MG63 (cell line): ENCODE results near the gene CECR2. TPM values are rescaled to one million over a fixed set of nuclear protein-coding genes. Genes with fewer than 3 reads are reported as not detected.

Experiments used
- DNase-seq: peaks from one replicate; pipeline ENCODE4 v3.0.0-alpha.2; 2020
- H3K27me3 ChIP-seq: fragments of 250-450 bp; sonication (Bioruptor Pico); 2 replicates; pipeline ENCODE4 v1.5.1; 2020; ENCODE audit warnings: mild to moderate bottlenecking, moderate library complexity
- H3K36me3 ChIP-seq: fragments of 250-450 bp; sonication (Bioruptor Pico); 2 replicates; pipeline ENCODE4 v1.5.1; 2020; ENCODE audit warnings: mild to moderate bottlenecking, moderate library complexity
- H3K4me3 ChIP-seq: fragments of 250-450 bp; sonication (Bioruptor Pico); 2 replicates; pipeline ENCODE4 v1.5.1; 2020; ENCODE audit warnings: mild to moderate bottlenecking, moderate library complexity
- H3K9me3 ChIP-seq: fragments of 250-450 bp; sonication (Bioruptor Pico); 2 replicates; pipeline ENCODE4 v1.5.1; 2020; ENCODE audit warnings: mild to moderate bottlenecking, moderate library complexity
- total RNA-seq: library from RNA; depleted of rRNA; stranded (reverse); fragments of >200 nt; shearing (Covaris generic); gene quantifications from 2 replicates; pipeline ENCODE4 v1.2.3, GENCODE V29; 2014; ENCODE audit warnings: low replicate concordance; rRNA removed

CECR2 gene
- 0.07 and 0.20 TPM in 2 replicates for total RNA-seq

- peak; percentile 26 for DNase-seq
- H3K4me3 ChIP-seq, result peak within 1 kb of the TSS; percentile 30
- peaks cover 47% of the 10 kb centered on the region for H3K27me3 ChIP-seq
- no peaks in the 10 kb centered on the region for H3K9me3 ChIP-seq
- no peaks in the 10 kb centered on the region for H3K36me3 ChIP-seq
Observed at GRCh38 chr22:17369439-17370025, at the start of gene CECR2. Gene CECR2 (plus strand): TSS chr22:17369460. CDS start chr22:17369784, 324 bp downstream.

DNA sequence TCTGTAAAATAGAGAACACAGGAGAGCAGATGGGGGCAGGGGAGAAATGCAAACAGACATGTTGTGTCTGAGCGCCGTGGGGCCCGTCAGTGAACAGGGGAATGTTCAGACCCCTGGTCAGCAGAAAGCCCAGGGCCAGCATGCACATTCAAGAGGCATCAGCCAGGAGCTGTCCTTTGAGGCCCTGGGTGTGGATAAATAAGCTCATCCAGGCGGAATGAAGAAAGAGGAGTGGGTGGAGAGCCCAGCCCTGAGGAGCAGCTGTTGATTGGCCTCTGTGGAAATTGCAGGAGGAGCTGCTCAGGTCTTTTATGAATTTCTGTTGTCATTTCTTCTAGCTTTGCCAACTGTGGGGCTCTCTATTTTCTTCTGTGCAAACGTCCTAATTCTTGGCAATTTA, 49.7 kb upstream of the CECR2 start:
- no peaks in the 10 kb centered on the region for H3K9me3 ChIP-seq

GRCh38 chr22:17322511-17322910, 46.7 kb upstream of the CECR2 start:
- DNase-seq, result no peak
- no peak overlapping the region for H3K4me3 ChIP-seq
- H3K9me3 ChIP-seq, result no peaks in the 10 kb centered on the region
- H3K27me3 ChIP-seq, result no peaks in the 10 kb centered on the region
- no peaks in the 10 kb centered on the region for H3K36me3 ChIP-seq

More for the DNA sequence above, 49.7 kb upstream of the CECR2 start:
- Histone ChIP-seq H3K36me3 (no peaks in the 10 kb centered on the region), H3K4me3 (no peak overlapping the region), H3K27me3 (0 out of 2 replicates have a peak, but pooled peaks cover 2% of the 10 kb centered on the region)
- no peak for DNase-seq

DNA sequence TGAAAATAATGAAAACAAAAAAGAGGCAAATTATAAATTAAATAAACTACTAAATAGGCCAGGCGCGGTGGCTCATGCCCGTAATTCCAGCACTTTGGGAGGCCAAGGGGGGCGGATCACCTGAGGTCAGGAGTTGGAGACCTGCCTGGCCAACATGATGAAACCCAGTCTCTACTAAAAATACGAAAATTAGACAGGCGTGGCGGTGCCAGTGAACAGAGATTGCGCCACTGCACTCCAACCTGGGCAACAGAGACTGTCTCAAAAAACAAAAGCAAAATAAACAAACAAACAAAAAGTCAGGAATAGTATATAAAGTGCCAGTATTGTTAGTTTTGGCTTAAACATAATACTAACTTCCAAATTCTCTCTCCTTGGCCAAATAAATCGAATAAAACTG, 37.6 kb upstream of the CECR2 start:
- no peak for DNase-seq
- no peaks in the 10 kb centered on the region for H3K9me3 ChIP-seq
- H3K27me3 ChIP-seq, result no peaks in the 10 kb centered on the region
- no peak overlapping the region for H3K4me3 ChIP-seq
- H3K36me3 ChIP-seq, result no peaks in the 10 kb centered on the region

DNA sequence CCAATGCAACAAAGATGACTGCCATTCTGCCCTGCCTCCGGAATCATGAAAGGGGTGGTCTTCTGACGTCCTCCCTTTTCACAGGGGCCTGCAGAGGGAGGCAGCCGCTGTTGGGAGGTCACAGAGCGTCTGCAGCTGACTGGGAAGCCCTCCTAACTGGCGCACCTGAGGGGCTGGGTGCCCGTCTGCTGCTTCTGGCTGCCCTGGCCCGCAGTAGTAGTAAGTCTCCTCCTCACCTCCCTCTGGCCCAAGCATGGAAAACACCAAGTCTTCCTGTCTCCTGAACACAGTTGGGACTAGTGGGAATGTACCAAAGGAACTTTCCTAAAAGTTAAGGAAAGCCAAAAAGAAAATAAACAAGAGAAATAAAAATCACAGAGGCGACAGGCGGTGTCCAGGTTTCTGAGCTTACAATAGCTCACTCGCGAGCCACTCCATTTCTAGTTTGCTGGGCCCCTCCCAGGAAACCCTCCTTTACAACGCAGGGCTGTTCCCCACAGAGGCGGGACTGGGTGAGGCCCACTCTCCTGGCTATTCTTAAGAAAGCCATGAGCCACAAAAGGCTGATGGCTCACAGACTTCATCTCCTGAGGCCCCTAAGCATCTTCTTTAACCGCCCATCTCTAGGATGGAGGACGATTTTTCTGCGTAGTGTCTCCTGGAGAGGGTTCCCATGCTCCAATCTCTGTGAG, 37.0 kb upstream of the CECR2 start:
- no peak overlapping the region for H3K4me3 ChIP-seq
- H3K9me3 ChIP-seq, result no peaks in the 10 kb centered on the region
- no peaks in the 10 kb centered on the region for H3K27me3 ChIP-seq
- DNase-seq, result no peak
- no peaks in the 10 kb centered on the region for H3K36me3 ChIP-seq

DNA sequence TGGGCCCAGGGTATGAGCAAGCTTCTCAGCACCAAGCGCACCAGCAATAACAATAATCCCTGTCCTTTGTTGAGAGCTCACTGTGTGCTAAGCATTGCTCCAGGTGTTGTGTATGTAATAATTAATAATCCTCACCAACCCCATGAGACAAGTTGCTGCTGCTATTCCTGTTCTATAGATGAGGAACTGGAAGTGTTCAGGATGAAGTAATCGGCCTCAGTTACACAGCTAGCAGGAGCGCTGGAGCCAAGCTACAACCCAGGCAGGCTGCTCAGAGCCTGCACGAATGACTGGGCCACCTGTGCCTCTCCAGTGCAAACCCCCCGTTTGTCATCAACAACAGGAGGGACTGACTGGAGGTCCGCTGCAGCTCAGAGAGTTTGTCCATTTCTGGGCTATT, 35.2 kb upstream of the CECR2 start:
- Histone ChIP-seq H3K36me3 (no peaks in the 10 kb centered on the region), H3K27me3 (no peaks in the 10 kb centered on the region), H3K4me3 (no peak overlapping the region), H3K9me3 (no peaks in the 10 kb centered on the region)
- no peak for DNase-seq

- H3K9me3 ChIP-seq, result no peaks in the 10 kb centered on the region
- no peak for DNase-seq
- H3K4me3 ChIP-seq, result no peak overlapping the region
- H3K36me3 ChIP-seq, result no peaks in the 10 kb centered on the region
- no peaks in the 10 kb centered on the region for H3K27me3 ChIP-seq
Observed at GRCh38 chr22:17334983-17335382, 34.3 kb upstream of the CECR2 start.

DNA sequence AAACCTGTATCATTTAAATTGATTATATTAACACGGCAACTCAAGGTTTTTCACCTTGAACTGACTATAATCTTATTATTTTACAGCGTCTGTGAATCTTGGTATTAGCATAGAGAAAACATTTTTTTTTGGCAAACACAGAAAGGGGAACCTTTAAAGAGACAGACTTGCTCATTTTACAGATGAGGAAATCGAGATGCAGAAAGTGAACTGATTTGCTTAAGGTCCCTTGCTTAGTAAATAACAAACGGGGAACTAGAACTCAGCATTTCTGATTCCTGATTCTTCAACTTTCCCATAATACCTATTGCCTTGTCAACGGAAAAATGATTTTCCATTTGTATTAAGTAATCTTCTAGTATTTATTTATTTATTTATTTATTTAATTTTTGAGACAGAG, 33.2 kb upstream of the CECR2 start:
- Histone ChIP-seq H3K27me3 (no peaks in the 10 kb centered on the region), H3K4me3 (no peak overlapping the region), H3K9me3 (no peaks in the 10 kb centered on the region), H3K36me3 (no peaks in the 10 kb centered on the region)
- DNase-seq, result no peak

DNA sequence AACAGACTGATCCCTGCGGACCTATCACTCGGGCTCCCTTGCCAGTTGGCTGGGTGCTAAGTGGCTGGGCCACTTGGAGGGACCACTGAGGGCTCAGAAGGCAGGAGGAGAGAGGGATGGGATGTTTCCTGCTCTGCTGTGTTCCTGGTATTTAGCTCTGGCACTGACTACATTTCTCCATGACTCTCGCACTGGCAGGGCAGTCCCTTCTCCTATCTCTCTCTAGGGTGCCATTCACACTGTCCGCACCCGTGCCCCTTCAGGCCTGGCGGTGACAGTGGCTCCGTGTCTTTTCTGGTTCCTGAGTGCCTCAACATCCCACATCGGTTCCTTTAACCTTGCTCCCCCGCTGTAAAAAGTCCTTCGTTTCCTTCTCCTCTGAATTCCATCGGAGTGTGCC, 31.6 kb upstream of the CECR2 start:
- Histone ChIP-seq H3K4me3 (no peak overlapping the region), H3K9me3 (no peaks in the 10 kb centered on the region), H3K36me3 (no peaks in the 10 kb centered on the region), H3K27me3 (no peaks in the 10 kb centered on the region)
- no peak for DNase-seq

- H3K27me3 ChIP-seq, result no peaks in the 10 kb centered on the region
- no peaks in the 10 kb centered on the region for H3K36me3 ChIP-seq
- H3K4me3 ChIP-seq, result no peak overlapping the region
- no peaks in the 10 kb centered on the region for H3K9me3 ChIP-seq
- DNase-seq, result no peak
Observed at GRCh38 chr22:17339095-17339693, 30.1 kb upstream of the CECR2 start.

DNA sequence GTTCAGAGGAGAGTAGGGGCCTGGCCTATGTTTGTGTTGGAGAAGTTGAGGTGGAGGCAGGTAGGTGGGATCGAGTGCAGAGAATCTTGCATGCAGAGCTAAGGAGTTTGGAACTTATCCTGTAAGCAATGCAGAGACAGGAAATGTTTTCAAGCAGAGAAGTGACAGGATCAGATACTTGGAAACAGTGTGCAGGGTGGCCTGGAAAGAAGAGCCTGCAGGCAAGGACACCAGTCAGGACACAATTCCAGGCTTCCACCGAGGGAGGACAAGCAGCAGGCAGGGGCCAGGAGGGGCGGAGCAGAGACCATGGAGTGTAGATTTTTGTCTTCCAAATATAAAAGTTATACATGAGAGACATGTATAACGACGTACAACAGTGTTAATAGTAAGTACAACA, 26.9 kb upstream of the CECR2 start:
- H3K36me3 ChIP-seq, result no peaks in the 10 kb centered on the region

DNA sequence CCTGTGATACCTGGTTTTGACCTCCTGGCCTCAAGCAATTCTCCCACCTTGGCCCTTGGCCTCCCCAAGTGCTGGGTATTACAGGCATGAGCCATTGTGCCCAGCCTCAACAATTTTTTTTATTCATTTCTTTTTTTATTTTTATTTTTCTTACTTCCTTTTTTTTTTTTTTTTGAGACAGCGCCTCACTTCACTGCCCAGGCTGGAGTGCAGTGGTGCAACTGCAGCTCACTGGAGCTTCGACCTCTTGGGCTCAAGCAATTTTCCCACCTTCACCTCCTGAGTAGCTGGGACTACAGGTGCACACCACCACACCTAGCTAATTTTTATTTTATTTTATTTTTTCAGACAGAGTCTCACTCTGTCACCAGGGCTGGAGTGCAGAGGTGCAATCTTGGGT, 25.5 kb upstream of the CECR2 start:
- Histone ChIP-seq H3K9me3 (no peaks in the 10 kb centered on the region), H3K4me3 (no peak overlapping the region), H3K27me3 (no peaks in the 10 kb centered on the region), H3K36me3 (no peaks in the 10 kb centered on the region)
- DNase-seq, result no peak

More for the DNA sequence above, 26.9 kb upstream of the CECR2 start:
- Histone ChIP-seq H3K9me3 (no peaks in the 10 kb centered on the region), H3K4me3 (no peak overlapping the region), H3K27me3 (no peaks in the 10 kb centered on the region)
- no peak for DNase-seq

DNA sequence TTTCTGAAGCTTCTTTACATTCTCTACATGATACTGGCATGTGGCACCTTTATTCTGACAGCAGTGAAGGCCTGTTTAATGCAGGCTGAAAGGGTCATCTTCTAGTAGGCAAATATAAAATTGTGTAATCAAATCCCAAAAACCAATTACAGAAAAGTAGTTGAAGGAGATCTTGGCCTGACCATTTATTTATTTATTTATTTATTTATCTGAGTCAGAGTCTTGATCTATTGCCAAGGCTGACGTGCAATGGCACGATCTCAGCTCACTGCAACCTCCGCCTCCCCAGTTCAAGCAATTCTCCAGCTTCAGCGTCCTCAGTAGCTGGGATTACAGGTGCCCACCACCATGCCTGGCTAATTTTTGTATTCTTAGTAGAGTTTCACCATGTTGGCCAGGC, 22.7 kb upstream of the CECR2 start:
- H3K36me3 ChIP-seq, result no peaks in the 10 kb centered on the region

GRCh38 chr22:17347724-17348123, 21.5 kb upstream of the CECR2 start:
- no peak for DNase-seq
- Histone ChIP-seq H3K27me3 (no peaks in the 10 kb centered on the region), H3K36me3 (no peaks in the 10 kb centered on the region), H3K9me3 (no peaks in the 10 kb centered on the region), H3K4me3 (no peak overlapping the region)

More for the DNA sequence above, 22.7 kb upstream of the CECR2 start:
- Histone ChIP-seq H3K9me3 (no peaks in the 10 kb centered on the region), H3K27me3 (no peaks in the 10 kb centered on the region), H3K4me3 (no peak overlapping the region)
- DNase-seq, result no peak

- H3K4me3 ChIP-seq, result no peak overlapping the region
- no peaks in the 10 kb centered on the region for H3K36me3 ChIP-seq
- H3K27me3 ChIP-seq, result no peaks in the 10 kb centered on the region
- no peaks in the 10 kb centered on the region for H3K9me3 ChIP-seq
- DNase-seq, result no peak
Observed at GRCh38 chr22:17348464-17349103, 20.7 kb upstream of the CECR2 start.

DNA sequence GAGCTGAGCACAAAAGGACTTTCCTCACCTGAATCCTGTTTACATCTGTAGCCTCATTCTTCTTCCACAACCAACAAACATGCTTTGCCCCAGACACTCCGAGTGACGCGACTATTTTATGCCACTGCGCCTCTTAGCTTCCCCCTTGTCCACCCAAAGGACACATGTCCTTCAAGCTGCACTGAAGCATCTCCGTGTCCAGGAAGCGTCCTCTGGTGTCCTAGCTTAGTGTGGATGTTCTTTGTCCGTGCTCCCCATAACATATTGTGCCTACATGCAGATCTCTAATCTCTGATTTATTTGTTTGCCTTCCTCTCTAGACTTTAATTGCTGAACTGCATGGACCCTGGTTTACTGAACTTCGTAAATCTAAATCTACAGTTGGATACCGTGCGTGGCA, 20.1 kb upstream of the CECR2 start:
- Histone ChIP-seq H3K9me3 (no peaks in the 10 kb centered on the region), H3K27me3 (no peaks in the 10 kb centered on the region), H3K4me3 (peak overlapping the region; percentile 26), H3K36me3 (no peaks in the 10 kb centered on the region)
- DNase-seq, result no peak

DNA sequence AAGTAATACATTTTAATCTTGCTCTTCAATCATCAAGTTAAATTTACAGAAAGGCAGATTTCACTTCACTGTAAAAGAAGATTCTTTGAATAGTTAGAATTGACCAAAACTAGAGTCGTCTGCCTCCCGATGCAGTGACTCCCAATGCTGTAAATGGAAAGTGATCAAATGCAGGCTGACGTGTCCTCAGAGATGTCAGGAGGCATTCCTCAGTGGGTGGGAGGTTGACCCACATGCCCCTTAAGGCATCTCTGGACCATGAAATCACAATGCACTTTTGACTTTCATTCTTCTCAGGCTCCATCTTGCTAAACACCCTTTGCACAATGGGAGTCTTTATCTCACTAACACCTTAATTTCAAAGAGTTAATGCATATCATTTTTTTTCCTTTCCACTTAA, 19.0 kb upstream of the CECR2 start:
- Histone ChIP-seq H3K4me3 (no peak overlapping the region), H3K27me3 (no peaks in the 10 kb centered on the region), H3K9me3 (no peaks in the 10 kb centered on the region), H3K36me3 (no peaks in the 10 kb centered on the region)
- DNase-seq, result peak; percentile 25
